A204.1 (cell line): ENCODE measurements around the gene STOML3.

Experiments
- FAIRE-seq: peaks from 2 replicates; lab custom pipeline; 2012; peaks lifted over from hg19 to GRCh38; lab: Jason Lieb, UNC

Gene STOML3

GRCh38 chr13:38980750-38981078, 9.9 kb downstream of the STOML3 start:
- no peak for FAIRE-seq

DNA sequence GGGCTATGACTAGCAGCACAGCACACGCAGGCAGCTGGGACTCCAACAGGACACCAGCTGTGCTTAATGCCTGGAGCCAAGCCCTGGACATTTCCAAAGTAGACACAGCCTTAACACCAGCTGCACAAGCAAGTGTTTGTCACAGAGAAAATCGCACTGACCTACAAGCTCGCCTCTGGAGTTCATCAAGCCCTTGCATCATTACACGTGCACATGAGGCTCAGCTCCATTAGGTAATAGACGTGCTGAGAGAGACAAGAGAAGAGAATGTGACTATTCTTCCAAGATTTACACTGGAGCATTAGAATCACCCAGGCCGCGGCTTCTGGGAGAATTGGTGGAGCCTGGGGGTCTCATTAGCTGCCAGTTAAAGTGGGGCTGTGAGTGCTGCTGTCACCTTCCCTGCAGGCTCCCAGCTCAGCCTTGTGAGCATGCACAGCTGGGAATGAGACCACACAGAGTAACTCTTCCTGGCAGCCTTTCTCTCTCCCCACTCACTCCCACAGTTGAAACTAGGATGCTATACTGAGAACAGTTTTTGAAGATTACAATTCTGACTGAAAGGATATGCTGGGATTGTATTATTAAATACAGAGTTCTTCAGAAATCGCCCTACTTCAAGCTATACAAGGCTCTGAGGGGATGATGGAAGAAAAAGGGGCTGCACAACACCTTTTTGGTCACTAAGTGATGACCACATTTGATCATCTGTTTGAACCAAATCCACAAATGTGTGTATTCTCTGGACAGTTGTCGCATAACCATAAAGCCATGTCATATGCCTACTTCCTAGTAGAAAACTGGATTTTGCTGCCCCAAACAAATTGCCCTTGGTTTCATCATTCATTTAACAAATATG, 10.5 kb downstream of the STOML3 start:
- FAIRE-seq: no peak

DNA sequence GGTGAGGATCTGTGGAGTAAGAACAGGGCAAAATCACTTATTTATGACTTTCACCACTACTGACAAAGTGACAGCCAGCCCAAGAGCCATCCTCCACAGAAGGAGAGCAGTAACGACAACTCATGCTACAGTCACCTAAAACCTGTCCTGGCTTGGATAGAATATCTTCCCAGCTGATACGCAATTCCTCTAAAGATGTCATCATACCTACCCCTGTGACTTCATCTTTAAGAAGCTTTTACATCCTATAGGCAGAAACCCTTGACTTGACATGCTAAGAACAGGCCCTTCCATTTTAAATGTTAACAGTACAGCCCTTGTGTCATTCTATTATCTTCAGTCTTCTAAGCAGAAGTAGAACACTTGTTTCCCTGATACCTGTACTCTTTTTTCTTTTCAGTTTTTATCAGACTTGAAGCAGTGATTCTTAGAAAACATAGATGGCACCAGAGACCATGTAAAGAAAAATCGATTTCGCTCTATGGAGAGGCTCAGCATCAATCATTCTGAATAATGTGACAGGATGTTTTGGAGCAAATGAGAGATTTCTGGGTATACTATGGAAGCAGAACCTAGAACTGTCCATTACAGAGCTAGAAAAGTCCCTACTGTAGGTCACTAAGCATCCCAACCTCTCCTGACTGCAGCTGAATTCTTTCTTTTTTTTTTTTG, 20.1 kb downstream of the STOML3 start:
- FAIRE-seq: no peak

- FAIRE-seq: no peak
Measured at GRCh38 chr13:38969187-38969586, 21.4 kb downstream of the STOML3 start.

GRCh38 chr13:38967446-38967845, 23.2 kb downstream of the STOML3 start:
- FAIRE-seq: no peak

- no peak for FAIRE-seq
Measured at GRCh38 chr13:38965281-38965680, 25.4 kb downstream of the STOML3 start.

GRCh38 chr13:38960175-38960574, 30.5 kb downstream of the STOML3 start:
- no peak for FAIRE-seq

GRCh38 chr13:38957794-38958592, 32.6 kb downstream of the STOML3 start:
- no peak for FAIRE-seq

DNA sequence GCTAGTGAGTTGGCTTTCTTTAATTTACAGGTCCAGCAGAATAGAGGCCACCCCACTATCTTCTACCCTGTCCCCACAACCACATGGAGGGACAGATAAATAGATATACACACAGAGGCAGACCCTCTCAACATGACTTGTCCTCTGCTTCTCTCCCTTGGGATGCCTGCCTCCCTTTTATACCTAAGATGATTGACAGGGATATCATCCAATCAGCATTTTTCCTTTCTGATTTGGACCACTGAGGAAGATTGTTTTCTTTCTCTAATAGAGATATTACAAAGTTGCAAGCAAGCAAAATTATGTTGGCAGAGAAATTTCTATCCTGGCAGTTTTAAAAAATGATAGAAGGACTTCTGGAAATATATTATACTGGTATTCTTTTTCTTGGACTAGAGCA, 35.8 kb downstream of the STOML3 start:
- no peak for FAIRE-seq

GRCh38 chr13:38954291-38954690, 36.3 kb downstream of the STOML3 start:
- no peak for FAIRE-seq

GRCh38 chr13:38952827-38953226, 37.8 kb downstream of the STOML3 start:
- no peak for FAIRE-seq

DNA sequence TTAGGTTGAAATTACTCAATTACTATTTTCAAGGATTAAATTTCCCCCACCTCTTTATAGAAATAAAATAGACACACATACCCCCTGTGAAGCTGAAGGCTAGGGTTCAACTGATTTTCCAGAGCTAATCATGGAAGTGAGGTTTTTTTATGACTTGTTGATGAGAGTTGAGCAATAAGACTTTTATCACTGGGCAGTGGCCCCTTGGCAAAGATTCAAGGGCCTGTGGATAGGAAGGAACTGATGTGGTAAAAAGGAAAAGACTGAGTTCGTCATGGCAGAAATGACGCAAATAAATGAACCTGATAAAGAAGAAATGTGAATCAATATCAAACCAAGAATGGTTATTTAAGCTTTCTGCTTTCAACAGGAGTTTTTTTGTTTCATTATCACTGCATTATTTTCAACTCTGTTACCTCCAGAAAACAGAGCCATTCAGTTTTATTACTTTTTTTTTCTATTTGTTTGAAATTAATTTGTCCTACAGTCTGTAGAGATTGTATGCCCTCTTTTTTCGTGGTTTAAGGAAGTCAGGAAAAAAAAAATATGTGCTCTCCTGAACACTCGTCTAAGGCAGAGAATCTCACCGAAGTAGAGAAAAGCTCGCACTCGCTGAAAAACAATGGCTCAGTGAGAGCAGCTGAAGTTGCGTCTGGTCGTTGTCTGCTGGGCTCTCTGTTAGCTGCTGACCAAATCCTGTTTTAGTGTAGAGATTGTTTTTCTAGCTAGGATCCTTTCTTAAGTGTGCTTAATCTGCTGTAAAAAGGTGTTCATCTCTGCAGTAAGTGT, 38.9 kb downstream of the STOML3 start:
- no peak for FAIRE-seq

- no peak for FAIRE-seq
Measured at GRCh38 chr13:38950987-38951386, 39.6 kb downstream of the STOML3 start.

DNA sequence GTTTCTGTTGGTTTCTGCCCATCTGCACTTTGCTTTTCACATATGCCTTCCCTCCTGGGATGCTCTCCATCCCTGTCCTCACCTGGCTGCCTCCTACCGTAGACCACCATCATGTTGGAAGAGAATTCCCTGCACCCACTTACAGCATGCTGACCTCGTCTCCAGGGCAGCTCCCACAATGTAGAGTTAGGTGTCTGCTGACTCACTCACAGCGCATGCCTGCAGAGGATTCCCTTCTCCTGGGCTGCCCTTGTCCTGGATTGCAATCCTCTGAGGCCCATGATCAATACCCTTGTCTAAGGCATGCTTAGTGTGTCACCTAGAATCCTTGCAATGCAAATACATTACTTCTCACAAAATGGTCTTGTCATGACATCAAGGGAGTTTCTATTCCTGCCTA, 43.6 kb downstream of the STOML3 start:
- FAIRE-seq: no peak

GRCh38 chr13:38944219-38944618, 46.4 kb downstream of the STOML3 start:
- no peak for FAIRE-seq

DNA sequence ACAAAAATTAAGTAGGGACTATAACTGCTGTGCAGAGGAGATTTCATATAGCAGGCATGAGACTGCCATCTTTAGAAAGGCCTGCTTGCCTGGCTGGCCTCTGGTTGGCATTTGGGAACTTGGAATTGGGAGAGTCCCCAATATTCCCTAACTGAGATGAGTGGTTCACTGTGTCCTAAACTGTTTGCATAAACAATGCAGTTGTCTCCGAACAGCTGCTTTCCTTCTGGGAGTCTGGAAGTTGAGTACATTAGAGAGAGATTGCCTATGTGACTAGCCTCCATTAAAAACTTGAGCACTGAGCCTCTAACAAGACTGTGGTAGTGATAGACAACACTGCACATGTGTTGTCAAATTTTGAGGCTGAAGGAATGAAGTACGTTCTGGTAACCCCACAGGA, 47.4 kb downstream of the STOML3 start:
- FAIRE-seq: no peak

DNA sequence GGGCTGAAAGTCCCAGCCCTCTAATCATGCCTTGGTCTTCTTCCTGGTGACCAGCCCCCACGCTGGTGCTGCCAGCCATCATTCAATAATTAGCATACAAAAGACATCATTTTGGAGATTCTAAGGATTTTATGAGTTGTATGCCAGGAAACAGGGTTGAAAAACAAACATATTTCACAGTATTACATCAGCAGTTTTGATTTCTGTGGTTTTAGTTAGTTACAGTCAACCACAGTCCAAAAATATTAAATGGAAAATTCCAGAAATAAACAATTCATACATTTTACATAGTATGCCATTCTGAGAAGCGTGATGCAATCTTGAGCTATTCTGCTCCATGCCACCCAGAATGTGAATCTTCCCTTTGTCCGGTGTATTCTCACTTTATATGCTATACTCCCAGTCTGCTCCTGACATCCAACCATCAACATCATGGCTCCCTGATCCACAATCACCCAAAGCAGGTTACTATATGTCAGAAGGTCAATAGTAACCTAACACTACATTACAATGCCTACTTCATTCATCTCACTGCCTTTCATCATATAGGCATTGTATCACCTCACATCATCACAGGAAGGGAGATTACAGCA, 49.2 kb downstream of the STOML3 start:
- no peak for FAIRE-seq

DNA sequence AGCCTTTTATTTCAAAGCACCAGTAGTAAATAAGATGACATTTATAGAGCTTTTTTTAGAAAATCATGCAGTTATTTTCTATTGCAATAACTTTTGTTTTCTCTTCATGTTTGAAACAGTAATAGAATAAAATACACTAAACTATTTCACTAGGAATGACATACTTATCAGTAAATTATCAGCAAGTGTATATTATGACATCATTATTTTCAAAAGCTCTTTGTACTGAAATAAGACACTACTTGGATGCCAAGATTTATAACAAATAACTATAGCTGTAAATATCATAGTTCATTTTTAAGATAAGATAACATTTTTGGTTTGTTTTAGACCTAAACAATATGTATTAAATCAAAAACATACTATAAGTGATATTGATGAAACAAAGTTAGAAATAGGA, 56.8 kb downstream of the STOML3 start:
- no peak for FAIRE-seq

DNA sequence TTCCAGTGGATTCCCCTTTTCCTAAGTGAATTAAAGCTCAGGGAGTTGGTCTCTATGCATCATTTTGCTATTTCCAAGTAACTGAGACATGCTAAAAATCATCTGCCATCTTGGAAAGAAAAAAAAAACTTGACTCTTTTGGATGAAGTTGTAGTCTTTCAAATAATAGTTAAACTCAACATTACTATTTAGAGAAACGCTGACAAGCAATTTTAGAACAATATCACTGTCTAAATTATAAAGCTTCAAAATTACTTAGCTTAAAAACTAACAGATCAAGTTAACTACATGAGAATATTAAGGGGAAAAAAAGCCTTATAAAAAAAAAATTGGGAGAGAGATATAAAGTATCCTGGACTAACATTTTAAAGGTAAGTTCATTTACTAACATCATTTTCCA, 68.5 kb downstream of the STOML3 start:
- no peak for FAIRE-seq

GRCh38 chr13:38921081-38921480, 69.5 kb downstream of the STOML3 start:
- FAIRE-seq: no peak
